Naive thymus-derived CD8-positive, alpha-beta T cell (primary cell): Measurements from ENCODE around the gene SUOX. TPM values are rescaled to one million over a fixed set of nuclear protein-coding genes. Genes with fewer than 3 reads are reported as not detected.
A peak's percentile ranks its signal among the peaks of the same experiment; 100 is the strongest.

ENCODE experiments used
- ATAC-seq, 2 donors: fragments of 150-1000 bp; cut with Tn5 transposase in 1 of 2; sonication (Bioruptor Pico), chemical (Tn5 transposase) in 1 of 2; 1 replicate in 1 of 2; 2 replicates in 1 of 2; pipeline ENCODE4 v1.10.0; 2021; ENCODE audit warnings: mild to moderate bottlenecking in 2 of 2, moderate library complexity in 2 of 2
- POLR2A ChIA-PET: fragments of 350-600 bp; sonication (Branson Sonifier 250); formaldehyde crosslinking; loops from one replicate; lab custom pipeline; 2021; ENCODE audit warnings: antibody characterized with exemption; lab: Charles Lee
- DNase-seq, 10 donors: peaks; one replicate each; pipeline versions ENCODE4 v3.0.0 to v3.0.0-alpha.2; 2020 to 2022
- H3K27ac Mint-ChIP-seq, 10 donors: one replicate each; pipeline ENCODE4 v1.8.0; 2020 to 2022; ENCODE audit warnings: mild to moderate bottlenecking in 10 of 10, mixed read lengths in 10 of 10, moderate library complexity in 4 of 10, inconsistent platforms in 1 of 10
- H3K27me3 Mint-ChIP-seq, 5 donors: one replicate each; pipeline ENCODE4 v1.8.0; 2021 to 2022; ENCODE audit warnings: mixed read lengths in 5 of 5
- H3K36me3 Mint-ChIP-seq, 3 donors: one replicate each; pipeline ENCODE4 v1.8.0; 2020 to 2022; ENCODE audit warnings: mixed read lengths in 3 of 3, mild to moderate bottlenecking in 2 of 3, inconsistent platforms in 1 of 3
- H3K4me1 Mint-ChIP-seq, 4 donors: one replicate each; pipeline ENCODE4 v1.8.0; 2021 to 2022; ENCODE audit warnings: mixed read lengths in 4 of 4
- H3K4me3 Mint-ChIP-seq, 10 donors: one replicate each; pipeline ENCODE4 v1.8.0; 2020 to 2022; ENCODE audit warnings: mild to moderate bottlenecking in 10 of 10, mixed read lengths in 10 of 10, moderate library complexity in 6 of 10, inconsistent platforms in 1 of 10
- H3K9me3 Mint-ChIP-seq, 9 donors: one replicate each; pipeline ENCODE4 v1.8.0; 2020 to 2022; ENCODE audit warnings: mixed read lengths in 9 of 9, mild to moderate bottlenecking in 3 of 9, inconsistent platforms in 1 of 9, moderate library complexity in 1 of 9
- polyA plus RNA-seq, 3 donors: library from polyadenylated mRNA; unstranded; fragments of 300-500 nt; fragmentation: Illumina TruSeq; gene quantifications; one replicate each; pipeline ENCODE4 v1.2.3, GENCODE V29; 2021
- total RNA-seq, 8 experiments: library from RNA in 2 of 8; stranded (reverse) in 2 of 8; gene quantifications; one replicate each; pipeline ENCODE4 v1.2.3 and lab custom pipeline; 2021 to 2026

Gene SUOX
- total RNA-seq (1 to 10 TPM; 5.6 to 6.3 TPM), polyA plus RNA-seq (under 1 TPM in 2 of 3 donors, not detected in 1; 0.10 to 0.58 TPM), total RNA-seq (lab: John Stamatoyannopoulos, UW) (0 to 8.8 (median 5.0) reads per million in 6 experiments)

DNA sequence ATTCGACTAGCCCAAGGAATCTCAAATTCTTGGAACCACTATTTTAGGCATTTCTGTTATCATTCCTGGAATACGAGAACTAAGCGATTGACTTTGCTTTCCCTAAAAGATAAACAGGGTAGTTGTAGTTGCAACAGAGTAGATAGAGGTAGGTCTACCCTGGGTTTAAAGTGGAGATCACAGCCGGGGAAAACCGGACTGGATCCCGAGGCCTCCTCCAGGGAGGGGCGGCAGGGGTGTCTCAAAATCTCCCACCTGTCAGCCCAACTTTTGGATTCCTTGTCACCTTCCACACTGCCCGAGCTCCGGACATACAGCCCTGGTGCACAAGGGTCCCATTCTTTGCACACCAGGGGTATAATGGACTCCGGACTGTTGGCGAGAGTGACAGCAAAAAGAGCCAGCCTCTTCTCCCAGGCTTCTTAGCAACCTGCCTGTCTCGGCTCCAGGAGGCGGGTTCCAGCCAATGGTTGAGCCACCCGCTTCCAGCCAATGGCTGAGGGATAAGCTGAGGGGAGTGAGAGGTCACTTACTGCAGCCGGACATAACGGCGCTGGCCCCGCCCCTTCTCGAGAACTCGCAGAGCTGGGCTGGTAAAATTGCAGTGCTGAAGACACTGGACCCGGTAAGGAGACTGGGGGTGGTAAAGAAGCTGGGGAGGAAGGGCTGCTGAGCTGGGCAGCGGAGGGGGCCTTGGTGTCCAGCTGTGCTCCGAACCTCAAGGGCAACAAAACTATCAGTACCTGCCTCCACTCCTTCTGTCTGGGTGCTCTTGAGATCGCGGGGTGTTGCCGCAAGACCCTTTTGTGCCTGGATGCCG is at the start of gene SUOX:
SUOX (plus strand) TSS at position 562 of the 820 bp plus-strand sequence. CDS start 4,946 bp downstream, outside the sequence.
- ATAC-seq (peak; percentile 30 to 40), DNase-seq (peak in 1 of 10 donors; percentile 25)
- H3K9me3 Mint-ChIP-seq, result no peaks in the 10 kb centered on the region
- peak within 1 kb of the TSS in 9 of 10 donors; percentile 24 to 78 (median 53) for H3K27ac Mint-ChIP-seq
- H3K27me3 Mint-ChIP-seq, result peaks cover 0 to 14% (median 0%) of the 10 kb centered on the region in 5 donors
- POLR2A ChIA-PET, result interaction anchor here (0.8 to 2.4 kb wide), 11 partner anchors 22 to 121 kb away, joined by 3 to 12 read pairs (median 7); partner anchors contain the start of genes PA2G4, RAB5B, RPS26 and ZC3H10
- peaks cover 13 to 26% (median 22%) of the 10 kb centered on the region in 4 donors for H3K4me1 Mint-ChIP-seq
- H3K36me3 Mint-ChIP-seq, result peaks cover 0 to 25% (median 10%) of the 10 kb centered on the region in 3 donors
- peak within 1 kb of the TSS; percentile 43 to 79 (median 67) for H3K4me3 Mint-ChIP-seq

DNA sequence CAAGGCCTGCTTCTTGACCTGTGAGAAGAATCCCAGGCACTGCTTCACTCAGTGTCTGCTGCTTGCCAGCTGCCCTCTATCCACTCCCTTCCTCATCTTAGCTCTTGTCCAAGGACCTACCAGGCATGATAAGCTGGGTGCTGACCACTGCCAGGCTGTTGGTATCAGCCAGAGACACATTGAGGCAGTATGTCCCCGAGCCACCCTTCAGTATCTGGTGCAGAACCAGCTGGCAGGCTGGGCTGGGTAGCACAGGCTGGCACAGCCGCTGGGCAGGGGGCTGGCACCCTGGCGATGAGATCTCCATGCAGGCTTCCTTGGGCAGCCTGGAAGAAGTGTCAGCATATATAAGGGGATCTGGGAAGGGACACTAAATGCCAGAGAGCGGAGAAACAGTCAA is 41.7 kb upstream of the SUOX start:
- no peak overlapping the region for H3K4me3 Mint-ChIP-seq
- H3K27ac Mint-ChIP-seq, result peak overlapping the region in 8 of 10 donors; percentile 53 to 85 (median 80)
- POLR2A ChIA-PET, result interaction anchor here (0.5 to 3.5 kb wide), 17 partner anchors 10 to 1424 kb away, joined by 3 to 22 read pairs (median 7); partner anchors contain the start of genes DGKA, DNAJC14, ORMDL2 and PMEL
- no peaks in the 10 kb centered on the region for H3K27me3 Mint-ChIP-seq
- peaks cover 0 to 46% (median 4%) of the 10 kb centered on the region in 3 donors for H3K36me3 Mint-ChIP-seq
- no peaks in the 10 kb centered on the region for H3K9me3 Mint-ChIP-seq
- peak in 1 of 2 donors; percentile 30 for ATAC-seq
- peaks cover 16 to 44% (median 26%) of the 10 kb centered on the region in 4 donors for H3K4me1 Mint-ChIP-seq
- DNase-seq, result no peak

DNA sequence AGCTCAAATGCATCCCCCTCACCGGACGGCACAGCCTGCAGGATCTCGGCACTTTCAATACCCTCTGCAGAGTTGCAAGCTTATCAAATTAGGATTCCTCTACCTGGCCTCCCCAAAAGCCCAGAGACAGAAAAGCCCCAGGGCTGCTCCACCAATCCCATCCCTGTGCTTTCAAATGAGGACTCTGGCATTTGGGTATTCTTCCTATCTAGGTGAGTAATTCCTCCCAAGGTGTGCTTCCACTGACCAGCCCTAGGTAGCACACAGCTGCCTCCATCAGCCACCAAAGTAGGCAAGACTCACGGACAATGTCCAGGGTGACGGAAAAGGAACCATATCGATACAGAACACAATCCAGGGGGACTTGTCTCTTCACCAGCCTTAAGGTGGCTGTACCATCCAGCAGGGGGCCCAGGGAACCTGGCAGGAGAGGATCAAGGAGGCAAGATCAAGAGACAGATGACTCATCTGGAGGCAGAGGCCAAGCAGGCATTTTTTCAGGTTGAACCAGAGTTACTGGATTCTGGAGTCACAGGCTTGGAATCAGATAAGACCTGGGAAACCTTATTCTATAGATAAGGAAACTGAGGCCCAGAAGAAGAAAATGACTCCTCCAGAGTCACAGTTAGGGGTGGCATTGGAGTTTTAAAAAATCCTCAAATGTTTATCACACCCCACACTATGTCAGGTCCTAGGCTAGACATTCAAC is 41.1 kb upstream of the SUOX start:
- peak; percentile 71 to 81 for ATAC-seq
- POLR2A ChIA-PET, result interaction anchor here (0.5 to 3.5 kb wide), 17 partner anchors 10 to 1424 kb away, joined by 3 to 22 read pairs (median 7); partner anchors contain the start of genes DGKA, DNAJC14, ORMDL2 and PMEL
- peaks cover 0 to 44% (median 4%) of the 10 kb centered on the region in 3 donors for H3K36me3 Mint-ChIP-seq

DNA sequence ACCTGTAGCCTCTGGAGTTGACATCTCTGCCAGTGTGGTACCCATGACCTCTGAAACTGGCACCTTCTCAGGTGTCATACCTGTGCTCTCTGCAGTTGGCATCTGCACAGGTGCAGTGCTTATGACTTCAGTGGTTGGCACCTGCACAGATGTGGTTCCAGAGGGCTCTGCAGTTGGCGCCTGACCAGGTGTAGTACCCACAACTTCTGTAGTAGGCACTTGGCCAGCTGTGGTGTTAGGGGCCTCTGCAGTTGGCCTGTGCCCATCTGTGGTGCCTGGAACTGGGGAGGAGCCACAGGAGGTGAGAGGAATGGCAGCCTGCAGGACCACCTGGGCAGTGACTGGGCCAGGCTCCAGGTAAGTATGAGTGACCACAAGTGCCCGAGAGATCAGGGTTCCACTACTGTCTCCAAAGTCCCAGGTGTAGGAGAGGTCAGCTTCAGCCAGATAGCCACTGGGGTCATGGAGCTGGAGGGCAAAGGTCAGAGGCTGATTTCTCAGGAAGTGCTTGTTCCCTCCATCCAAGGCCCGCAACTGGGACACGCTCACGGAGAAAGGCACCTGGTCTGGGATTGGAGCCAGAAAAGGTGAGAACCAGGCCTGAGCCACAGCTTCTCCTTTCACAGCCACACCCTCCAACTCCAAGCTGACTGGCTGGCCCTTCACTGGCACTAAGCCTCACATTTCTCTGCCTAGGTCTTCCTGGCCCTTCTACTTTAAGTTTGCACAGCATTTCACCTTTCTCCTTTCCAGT is 39.8 kb upstream of the SUOX start:
- POLR2A ChIA-PET, result interaction anchor here (0.6 to 5.5 kb wide), 13 partner anchors 9 to 193 kb away, joined by 3 to 31 read pairs (median 8); partner anchors contain the start of genes DNAJC14, ORMDL2, PMEL and RAB5B
- ATAC-seq (peak in 1 of 2 donors; percentile 5), DNase-seq (no peak)
- Mint-ChIP-seq H3K9me3 (no peaks in the 10 kb centered on the region), H3K4me3 (peak overlapping the region in 1 of 10 donors; percentile 22), H3K4me1 (peaks cover 11 to 33% (median 19%) of the 10 kb centered on the region in 4 donors), H3K27ac (peak overlapping the region; percentile 82 to 97 (median 90)), H3K27me3 (no peaks in the 10 kb centered on the region), H3K36me3 (peaks cover 0 to 31% (median 2%) of the 10 kb centered on the region in 3 donors)

More for the DNA sequence above, 41.1 kb upstream of the SUOX start:
- peak overlapping the region; percentile 56 to 87 (median 82) for H3K27ac Mint-ChIP-seq
- H3K4me3 Mint-ChIP-seq, result no peak overlapping the region
- no peaks in the 10 kb centered on the region for H3K9me3 Mint-ChIP-seq
- DNase-seq, result peak in 7 of 10 donors; percentile 11 to 79 (median 35)
- H3K27me3 Mint-ChIP-seq, result no peaks in the 10 kb centered on the region
- peaks cover 16 to 43% (median 26%) of the 10 kb centered on the region in 4 donors for H3K4me1 Mint-ChIP-seq

DNA sequence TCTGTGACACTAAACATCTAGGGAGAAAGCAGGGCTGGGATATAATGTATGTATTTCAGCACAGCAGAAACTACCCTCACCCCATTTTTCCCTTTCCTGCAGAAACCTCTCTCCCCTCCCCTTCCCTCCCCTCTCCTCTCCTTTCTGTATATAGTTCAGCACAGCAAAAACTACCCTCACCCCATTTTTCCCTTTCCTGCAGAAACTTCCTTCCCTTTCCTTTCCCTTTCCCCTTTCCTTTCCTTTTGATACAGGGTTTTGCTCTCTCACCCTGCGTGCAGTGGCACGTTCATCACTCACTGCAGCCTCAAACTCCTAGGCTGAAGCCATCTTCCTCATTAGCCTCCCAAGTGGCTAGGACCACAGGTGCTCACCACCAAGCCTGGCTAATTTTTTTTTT is 33.3 kb upstream of the SUOX start:
- POLR2A ChIA-PET, result no interaction called here

DNA sequence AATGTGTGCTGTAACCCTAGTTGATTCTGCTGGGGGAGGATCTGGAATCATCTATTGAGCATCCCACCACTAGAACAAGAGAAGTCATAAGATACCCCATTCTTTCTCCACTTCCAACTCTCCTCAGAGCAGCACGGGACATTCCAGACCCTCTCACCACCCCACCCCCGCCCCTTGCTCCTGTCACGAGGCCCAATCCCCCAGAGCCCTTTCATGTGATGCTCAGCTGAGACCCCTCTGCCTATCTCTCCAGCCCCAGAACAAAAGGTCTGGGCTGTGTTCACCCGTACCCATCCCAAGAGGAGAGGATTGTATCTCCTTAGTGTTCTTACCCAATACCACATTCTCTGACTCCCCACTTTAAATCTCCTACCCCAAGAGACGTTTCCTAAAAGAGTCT is 31.8 kb upstream of the SUOX start:
- POLR2A ChIA-PET, result interaction anchor here (0.7 to 1.3 kb wide), 5 partner anchors 8 to 236 kb away, joined by 3 to 6 read pairs (median 4); partner anchors contain the start of gene CD63
- Mint-ChIP-seq H3K4me3 (peak overlapping the region in 6 of 10 donors; percentile 4 to 95 (median 50)), H3K9me3 (no peaks in the 10 kb centered on the region), H3K27me3 (no peaks in the 10 kb centered on the region), H3K27ac (peak overlapping the region in 7 of 10 donors; percentile 31 to 92 (median 77)), H3K4me1 (peaks cover 17 to 35% (median 30%) of the 10 kb centered on the region in 4 donors), H3K36me3 (no peaks in the 10 kb centered on the region)
- no peak for DNase-seq
- no peak for ATAC-seq

More for the DNA sequence above, 33.3 kb upstream of the SUOX start:
- peak overlapping the region in 1 of 10 donors; percentile 29 for H3K4me3 Mint-ChIP-seq
- H3K9me3 Mint-ChIP-seq, result no peaks in the 10 kb centered on the region
- H3K36me3 Mint-ChIP-seq, result no peaks in the 10 kb centered on the region
- DNase-seq (no peak), ATAC-seq (no peak)
- H3K4me1 Mint-ChIP-seq, result peaks cover 17 to 36% (median 30%) of the 10 kb centered on the region in 4 donors
- no peaks in the 10 kb centered on the region for H3K27me3 Mint-ChIP-seq
- peak overlapping the region in 5 of 10 donors; percentile 9 to 58 (median 41) for H3K27ac Mint-ChIP-seq

DNA sequence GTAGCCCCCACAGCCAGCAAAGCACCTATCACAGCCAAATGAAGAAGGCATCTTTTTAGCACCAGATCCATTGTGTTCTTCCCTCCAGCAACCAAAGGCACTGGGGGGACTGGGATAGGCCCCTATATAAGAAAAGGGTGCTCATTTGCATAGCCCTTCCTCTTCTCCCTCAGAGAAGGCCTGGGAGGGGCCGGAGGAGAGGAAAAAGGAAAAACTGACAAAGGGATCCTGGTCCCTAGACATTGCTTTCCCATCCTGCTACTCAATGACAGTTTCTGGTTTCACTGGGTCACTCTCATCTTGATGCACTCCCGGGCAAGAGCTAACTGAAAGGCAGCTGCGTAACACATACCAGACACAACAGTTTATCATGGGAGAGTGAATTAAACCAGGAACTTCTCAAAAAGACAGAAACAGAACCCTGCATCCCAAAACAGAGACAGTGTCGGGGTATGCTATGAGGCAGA is 31.1 kb upstream of the SUOX start, which contains the start of gene PMEL:
PMEL (minus strand) TSS at position 102 of the 467 bp plus-strand sequence; CDS start at position 71, 31 bp downstream.
- ATAC-seq (no peak), DNase-seq (no peak)
- peak within 1 kb of the TSS; percentile 82 to 92 (median 88) for H3K27ac Mint-ChIP-seq
- POLR2A ChIA-PET, result interaction anchor here (1.0 to 1.3 kb wide), 3 partner anchors 7 to 151 kb away, joined by 3 to 4 read pairs (median 4); no protein-coding TSS in a partner anchor
- H3K27me3 Mint-ChIP-seq, result no peaks in the 10 kb centered on the region
- peak within 1 kb of the TSS; percentile 87 to 98 (median 92) for H3K4me3 Mint-ChIP-seq
- peaks cover 17 to 34% (median 30%) of the 10 kb centered on the region in 4 donors for H3K4me1 Mint-ChIP-seq
- no peaks in the 10 kb centered on the region for H3K9me3 Mint-ChIP-seq
- H3K36me3 Mint-ChIP-seq, result peaks cover 0 to 4% (median 0%) of the 10 kb centered on the region in 3 donors

DNA sequence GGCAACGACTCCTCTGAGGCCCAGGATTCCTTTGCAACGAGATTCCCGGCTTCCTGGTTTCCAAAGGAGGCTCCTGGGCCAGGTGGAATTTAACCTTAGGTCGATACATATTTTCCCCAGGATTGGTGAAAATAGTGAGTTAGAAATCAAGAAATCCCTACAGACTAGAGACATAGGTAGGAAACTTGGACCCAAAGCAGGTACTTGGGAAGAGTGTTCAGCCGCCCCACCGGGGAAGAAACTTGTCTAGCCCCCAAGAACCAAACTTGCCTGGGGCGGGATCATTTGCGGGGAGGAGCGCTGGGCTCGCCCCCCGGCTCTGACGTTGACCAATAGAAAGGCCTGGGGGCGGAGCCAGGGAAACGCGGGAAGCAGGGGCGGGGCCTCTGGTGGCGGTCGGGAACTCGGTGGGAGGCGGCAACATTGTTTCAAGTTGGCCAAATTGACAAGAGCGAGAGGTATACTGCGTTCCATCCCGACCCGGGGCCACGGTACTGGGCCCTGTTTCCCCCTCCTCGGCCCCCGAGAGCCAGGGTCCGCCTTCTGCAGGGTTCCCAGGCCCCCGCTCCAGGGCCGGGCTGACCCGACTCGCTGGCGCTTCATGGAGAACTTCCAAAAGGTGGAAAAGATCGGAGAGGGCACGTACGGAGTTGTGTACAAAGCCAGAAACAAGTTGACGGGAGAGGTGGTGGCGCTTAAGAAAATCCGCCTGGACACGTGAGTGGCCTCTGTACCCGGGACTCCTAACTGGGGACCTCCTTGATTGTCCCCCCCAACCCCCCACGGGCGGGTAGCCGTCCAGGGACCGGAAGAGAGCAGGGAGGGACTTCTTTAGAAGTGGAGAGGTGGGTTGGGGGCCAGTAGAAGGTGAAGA is 30.4 kb upstream of the SUOX start, which contains the start of gene CDK2:
CDK2 (plus strand) TSS at position 423 of the 874 bp plus-strand sequence; CDS start at position 602, 179 bp downstream.
- ATAC-seq (peak; percentile 96 to 97), DNase-seq (peak; percentile 76 to 91 (median 84))
- Mint-ChIP-seq H3K4me1 (peaks cover 17 to 34% (median 30%) of the 10 kb centered on the region in 4 donors), H3K36me3 (peaks cover 0 to 7% (median 0%) of the 10 kb centered on the region in 3 donors), H3K27me3 (no peaks in the 10 kb centered on the region), H3K27ac (peak within 1 kb of the TSS; percentile 82 to 92 (median 88)), H3K9me3 (no peaks in the 10 kb centered on the region), H3K4me3 (peak within 1 kb of the TSS; percentile 87 to 98 (median 92))
- POLR2A ChIA-PET, result interaction anchor here (0.6 to 2.0 kb wide), 4 partner anchors 11 to 151 kb away, joined by 3 to 7 read pairs (median 4); no protein-coding TSS in a partner anchor

DNA sequence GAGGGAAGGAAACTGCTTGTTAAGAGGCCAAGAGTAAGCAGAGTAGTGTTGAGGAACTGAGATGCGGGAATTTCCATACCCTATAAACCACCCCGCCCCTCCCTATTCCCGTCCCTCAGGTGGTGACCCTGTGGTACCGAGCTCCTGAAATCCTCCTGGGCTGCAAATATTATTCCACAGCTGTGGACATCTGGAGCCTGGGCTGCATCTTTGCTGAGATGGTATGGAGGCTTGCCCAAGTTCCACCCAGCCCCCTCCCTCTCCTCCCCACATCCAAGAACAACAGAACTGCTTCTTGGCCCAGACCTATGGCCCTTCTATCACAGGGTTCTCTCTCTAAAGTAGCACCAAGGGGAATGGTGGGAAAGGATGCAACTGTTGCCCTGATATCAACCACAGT is 27.7 kb upstream of the SUOX start:
- Mint-ChIP-seq H3K36me3 (peaks cover 0 to 7% (median 0%) of the 10 kb centered on the region in 3 donors), H3K27me3 (no peaks in the 10 kb centered on the region), H3K9me3 (no peaks in the 10 kb centered on the region), H3K27ac (peak overlapping the region in 1 of 10 donors; percentile 36), H3K4me3 (no peak overlapping the region), H3K4me1 (peaks cover 17 to 38% (median 30%) of the 10 kb centered on the region in 4 donors)
- DNase-seq, result no peak
- POLR2A ChIA-PET, result interaction anchor here (1.0 to 1.2 kb wide), 2 partner anchors 11 to 135 kb away, joined by 3 read pairs; partner anchors contain the start of gene PA2G4
- no peak for ATAC-seq

DNA sequence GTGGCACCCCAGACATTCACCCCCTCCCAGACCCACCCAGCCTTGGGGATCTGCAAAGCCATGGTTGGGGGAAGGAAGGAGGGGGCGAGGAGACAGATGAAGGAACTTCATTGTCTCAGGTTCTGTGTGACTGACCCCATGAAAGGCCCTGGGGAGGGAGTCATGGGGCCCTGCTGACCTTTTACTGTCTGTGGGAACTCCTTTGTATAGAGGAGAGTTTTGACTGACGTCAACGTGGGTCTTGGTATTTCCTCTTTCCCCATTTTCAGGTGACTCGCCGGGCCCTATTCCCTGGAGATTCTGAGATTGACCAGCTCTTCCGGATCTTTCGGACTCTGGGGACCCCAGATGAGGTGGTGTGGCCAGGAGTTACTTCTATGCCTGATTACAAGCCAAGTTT is 26.3 kb upstream of the SUOX start:
- H3K36me3 Mint-ChIP-seq, result peaks cover 0 to 7% (median 0%) of the 10 kb centered on the region in 3 donors
- no peaks in the 10 kb centered on the region for H3K9me3 Mint-ChIP-seq
- H3K27me3 Mint-ChIP-seq, result no peaks in the 10 kb centered on the region
- POLR2A ChIA-PET, result interaction anchor here (0.7 to 1.4 kb wide), 3 partner anchors 41 to 159 kb away, joined by 3 to 8 read pairs (median 5); partner anchors contain the start of gene DNAJC14
- peak overlapping the region in 2 of 10 donors; percentile 1 to 20 for H3K4me3 Mint-ChIP-seq
- ATAC-seq (no peak), DNase-seq (no peak)
- H3K4me1 Mint-ChIP-seq, result peaks cover 21 to 33% (median 25%) of the 10 kb centered on the region in 4 donors
- peak overlapping the region in 3 of 10 donors; percentile 17 to 69 (median 46) for H3K27ac Mint-ChIP-seq
